Activated CD4-positive, CD25-positive, alpha-beta regulatory T cell (primary cell): Measurements from ENCODE around the gene ARHGAP15.
A peak's percentile ranks its signal among the peaks of the same experiment; 100 is the strongest.

Experiments used
- DNase-seq, 4 experiments: peaks; one replicate each; lab custom pipeline; 2025; lab: John Stamatoyannopoulos, UW

The ARHGAP15 gene

DNA sequence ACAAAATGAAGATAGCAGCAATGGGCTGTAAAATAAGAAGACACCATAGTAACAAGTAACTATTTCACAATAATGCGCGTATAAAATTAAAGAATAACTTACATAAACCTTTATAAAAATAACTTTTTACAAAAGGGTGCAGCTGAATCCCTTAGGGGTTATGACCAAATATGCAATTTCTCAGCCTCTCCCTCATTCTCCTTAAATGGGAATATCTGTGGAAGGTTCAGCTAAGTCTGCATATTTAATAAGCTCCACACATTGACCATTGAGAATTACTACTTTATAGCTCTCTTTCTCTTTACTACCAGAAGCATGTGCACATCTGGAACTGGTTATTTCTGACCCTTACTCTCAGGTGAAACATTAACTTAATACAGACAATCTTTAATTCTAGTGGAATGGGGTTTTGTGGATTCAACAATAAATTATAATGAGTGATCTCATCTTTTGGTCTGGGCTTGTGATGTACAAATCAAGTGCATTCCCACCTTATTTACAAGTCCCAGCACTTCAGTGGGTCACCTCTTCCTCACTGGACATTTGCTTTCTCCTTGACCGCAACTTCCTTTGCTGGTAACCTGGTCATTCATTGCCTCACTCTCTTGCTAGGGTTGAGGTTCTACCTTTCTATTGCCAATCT lies 15.7 kb downstream of the ARHGAP15 start:
- no peak for DNase-seq

DNA sequence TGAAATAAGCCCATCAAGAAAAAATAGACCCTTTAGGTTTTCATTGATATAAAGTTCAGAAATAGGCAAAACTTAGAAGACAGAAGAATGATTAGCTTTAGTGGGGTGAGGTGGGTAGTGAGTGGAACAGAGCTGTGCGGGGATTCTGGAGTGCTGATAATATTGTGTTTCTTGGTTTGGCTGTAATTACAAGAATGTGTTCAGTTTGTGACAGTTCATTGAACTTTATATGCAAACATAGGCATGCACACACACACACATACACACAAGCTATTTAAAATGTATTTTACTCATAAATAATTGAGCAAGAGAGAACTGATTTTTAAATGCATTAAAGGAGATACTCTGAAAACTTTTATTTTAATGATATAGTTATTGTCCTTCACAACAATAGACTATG lies 17.1 kb downstream of the ARHGAP15 start:
- DNase-seq = no peak

DNA sequence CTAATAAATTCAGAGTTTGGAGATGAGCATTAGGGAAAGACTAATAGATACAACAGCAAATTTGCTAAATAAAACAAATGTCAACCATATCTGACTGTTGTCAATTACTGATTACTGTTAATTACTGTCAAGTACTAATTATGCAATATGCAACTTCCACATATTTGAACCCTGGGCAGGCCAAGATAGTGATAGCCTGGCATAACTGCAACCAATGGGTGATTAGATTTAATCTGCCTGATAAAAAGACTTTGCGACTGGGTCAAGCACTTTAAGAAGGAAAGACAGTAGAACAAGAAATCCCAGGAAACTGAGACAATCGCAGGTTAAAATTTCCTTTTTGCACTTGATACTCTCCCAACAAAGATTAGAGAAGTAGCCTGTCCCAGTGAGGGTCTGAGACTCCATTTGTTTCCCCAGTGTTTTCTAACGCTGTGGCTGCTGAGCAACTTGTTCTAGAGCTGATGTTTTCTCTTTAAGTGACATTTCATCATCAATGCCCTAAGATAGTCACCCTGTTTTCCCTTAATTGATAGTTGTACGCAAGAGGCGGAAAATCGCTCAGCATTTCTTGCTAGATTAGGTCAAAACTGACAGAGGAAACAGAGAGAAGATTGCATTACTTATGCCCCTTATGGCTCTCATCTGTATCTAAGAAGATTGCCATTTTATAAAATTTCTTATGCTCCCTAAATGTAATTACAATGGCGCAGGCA lies 17.8 kb downstream of the ARHGAP15 start:
- DNase-seq = no peak

DNA sequence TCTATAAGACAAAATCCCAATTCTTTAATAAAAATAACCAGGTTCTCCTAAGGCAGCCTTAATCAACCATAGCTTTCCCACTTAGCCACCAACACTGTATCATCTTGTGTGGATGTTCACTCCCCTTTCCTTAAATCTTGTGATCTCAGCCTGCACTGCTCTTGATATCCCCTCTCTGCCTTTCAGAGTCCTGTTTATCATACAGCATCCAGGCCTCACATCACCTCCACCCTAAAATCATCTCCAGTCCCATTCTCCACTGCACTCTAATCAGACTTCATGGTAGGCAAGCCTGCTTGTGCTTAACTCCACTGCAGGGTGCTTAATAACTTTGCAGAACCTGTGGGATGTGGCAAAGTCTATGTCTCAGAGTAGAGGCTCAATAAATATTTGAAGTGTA lies 18.8 kb downstream of the ARHGAP15 start:
- DNase-seq = no peak

DNA sequence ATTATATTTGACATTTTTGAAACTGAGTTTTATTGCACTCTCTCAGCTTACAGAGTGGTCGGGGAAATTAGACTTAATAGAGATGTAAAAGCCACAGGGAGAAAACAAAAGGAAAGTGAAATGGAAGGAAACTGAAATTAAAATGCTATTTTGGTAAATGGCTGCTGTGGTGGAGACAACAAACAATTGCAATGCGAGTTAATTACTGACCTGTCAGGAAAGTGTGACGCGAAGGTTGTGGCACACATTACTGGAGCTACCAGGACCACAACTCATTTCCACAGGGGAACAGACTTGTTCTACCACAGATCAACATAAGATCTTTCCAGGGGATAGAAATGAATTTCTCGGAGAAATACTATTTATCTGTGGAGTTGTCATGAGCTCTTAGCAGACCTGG lies 19.5 kb downstream of the ARHGAP15 start:
- DNase-seq = no peak

DNA sequence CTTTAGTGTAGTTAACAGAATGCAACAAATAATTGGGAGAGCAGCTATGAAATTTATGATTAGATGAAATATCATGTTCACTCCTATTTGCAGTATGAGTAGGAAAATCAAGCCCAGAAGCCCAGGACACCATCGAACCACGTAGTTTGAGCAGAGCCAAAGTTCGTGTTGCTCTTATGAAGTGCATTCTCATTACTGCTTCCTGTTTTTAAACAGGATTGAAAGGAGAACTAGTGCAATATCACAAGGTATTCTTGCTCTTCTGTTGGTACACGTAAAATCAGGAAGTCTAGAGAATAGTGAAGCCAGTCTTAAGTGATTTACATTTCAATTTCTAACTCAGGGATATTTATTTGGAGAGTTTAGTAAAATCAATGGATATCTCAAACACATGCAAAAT lies 21.1 kb downstream of the ARHGAP15 start:
- no peak for DNase-seq

DNA sequence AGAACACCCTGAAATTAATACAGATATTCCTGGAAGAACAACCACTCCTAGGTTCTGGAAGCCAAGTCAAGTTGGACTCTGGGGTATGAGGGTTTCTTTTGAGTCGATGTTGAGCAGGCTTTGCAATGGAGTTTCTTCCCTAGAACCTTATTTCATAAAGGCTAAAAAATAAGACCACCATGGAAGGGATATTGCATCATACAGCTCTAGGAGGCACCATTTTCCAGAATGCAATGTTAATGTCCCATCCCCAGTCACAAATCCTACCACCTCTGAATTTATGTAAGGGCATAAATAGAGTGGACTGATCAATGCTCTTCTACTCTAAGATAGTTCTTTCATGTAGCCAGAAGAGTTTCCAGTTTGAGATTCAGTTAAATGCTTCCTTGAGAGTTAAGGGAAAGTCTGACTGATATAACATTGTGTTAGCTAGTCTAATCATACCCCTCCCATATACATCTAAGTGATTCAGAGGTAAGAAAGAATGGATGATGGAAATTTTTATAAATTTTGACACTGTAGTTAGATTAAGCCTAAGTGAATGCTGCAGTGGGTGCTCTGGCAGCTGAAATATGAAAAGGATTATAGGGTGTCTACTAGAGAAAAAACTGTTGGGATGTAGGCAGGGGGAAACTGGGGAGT lies 22.0 kb downstream of the ARHGAP15 start:
- DNase-seq = no peak

DNA sequence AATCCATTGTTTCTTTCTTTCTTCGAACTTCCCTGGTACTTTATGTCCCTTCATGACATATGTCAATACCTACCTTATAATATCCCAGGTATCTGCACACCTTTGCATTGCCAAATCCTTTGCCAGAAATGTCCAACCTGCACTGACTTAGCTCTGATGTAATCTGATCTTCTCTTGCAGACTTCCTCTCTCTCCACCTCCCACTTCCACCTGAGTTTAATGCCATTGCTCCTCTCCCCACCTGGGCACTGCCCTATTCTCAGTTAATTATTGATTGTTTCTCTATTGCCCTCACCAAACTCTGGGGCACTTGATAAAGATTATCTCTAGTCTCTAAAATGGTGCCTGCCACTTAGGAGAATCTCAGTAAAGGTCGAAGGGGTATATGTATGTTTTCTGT lies 23.0 kb downstream of the ARHGAP15 start:
- no peak for DNase-seq

GRCh38 chr2:143152637-143153036 lies 23.4 kb downstream of the ARHGAP15 start:
- DNase-seq = no peak

- no peak for DNase-seq
Measured at GRCh38 chr2:143155661-143156060, 26.4 kb downstream of the ARHGAP15 start.

DNA sequence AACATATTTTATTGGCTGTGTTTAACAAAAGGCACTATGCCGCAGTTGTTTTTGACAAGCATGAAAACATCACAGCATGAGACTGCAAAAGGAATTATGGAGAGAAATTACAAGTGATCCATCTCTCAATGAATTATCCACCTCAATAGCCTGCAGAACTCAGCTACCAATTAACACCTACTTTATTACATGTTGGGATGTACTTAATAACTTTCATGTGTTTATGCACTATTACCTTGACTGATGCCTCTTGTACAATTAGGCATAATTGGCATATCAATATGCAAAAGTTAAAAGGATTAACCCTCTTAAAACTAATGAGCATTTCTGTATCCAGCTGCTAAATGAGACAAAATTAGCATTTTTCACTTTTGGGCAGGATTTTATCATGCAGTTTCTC lies 27.8 kb downstream of the ARHGAP15 start:
- no peak for DNase-seq

DNA sequence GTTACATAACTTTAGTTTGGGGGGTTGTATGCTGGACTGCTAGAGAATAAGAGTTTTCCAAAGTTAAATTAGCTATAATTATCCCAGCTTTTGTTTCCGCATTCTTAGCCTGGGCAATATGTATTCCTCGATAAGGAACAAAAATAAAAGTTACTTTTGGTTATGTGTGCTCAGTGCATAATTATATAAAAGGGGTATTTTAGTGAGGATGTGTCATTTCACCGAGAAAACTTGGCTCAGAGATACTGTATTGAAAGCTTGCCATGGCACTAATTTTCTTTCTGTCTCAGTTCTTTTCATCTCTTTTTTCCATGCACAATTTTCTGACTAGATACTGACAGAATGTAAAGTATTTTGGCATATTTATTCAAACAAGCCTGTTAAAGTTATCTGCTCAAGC lies 28.2 kb downstream of the ARHGAP15 start:
- no peak for DNase-seq

- no peak for DNase-seq
Measured at GRCh38 chr2:143158098-143158497, 28.9 kb downstream of the ARHGAP15 start.

DNA sequence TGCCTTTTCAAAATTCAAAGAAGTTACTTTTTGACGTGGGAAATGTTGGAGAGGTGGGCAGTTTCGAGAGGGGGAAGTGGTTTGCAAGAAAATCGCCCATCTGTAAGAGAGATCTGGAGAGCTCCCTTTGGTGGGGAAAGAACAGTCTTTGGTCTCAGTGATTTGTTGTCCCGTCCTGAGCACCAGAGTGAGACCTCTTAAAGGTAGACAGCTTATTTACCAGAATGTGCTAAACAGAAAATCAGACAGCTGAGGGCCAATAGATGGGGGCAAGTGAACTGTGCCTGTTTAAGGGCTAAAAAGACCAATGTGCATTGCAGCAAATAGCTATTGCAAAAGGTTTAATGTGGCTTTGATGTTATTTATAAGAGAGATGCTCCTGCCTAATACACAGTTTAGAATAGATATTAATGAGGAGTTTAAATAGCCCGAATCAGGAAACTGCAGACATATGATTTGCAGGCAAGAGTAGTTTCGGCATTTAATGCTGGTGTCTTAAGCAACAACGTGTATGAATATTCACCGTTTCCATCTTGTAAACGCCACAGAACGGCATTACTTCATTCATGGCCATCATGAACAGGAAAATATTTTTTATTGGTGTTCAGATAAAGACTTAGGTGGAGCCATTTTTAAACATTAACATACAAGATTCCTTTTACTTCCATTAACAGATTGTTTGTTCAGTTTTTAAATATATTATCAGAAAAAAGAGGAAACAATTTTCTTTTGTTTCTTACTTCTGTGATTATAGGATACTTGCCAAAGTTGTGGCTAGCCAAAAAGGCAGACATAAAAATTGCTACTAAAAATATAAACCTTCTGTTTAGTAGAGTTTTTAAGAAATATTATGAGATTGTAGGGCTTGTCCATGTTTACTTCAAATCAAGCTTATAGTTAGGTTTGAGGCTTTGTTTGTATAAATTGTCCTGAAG lies 29.6 kb downstream of the ARHGAP15 start:
- DNase-seq = no peak

- no peak for DNase-seq
Measured at GRCh38 chr2:143159486-143159840, 30.2 kb downstream of the ARHGAP15 start.

GRCh38 chr2:143160732-143161707 lies 31.8 kb downstream of the ARHGAP15 start:
- no peak for DNase-seq

- DNase-seq = peak in 2 of 4 experiments; percentile 31 to 33
Measured at GRCh38 chr2:143162123-143162837, 33.1 kb downstream of the ARHGAP15 start.

DNA sequence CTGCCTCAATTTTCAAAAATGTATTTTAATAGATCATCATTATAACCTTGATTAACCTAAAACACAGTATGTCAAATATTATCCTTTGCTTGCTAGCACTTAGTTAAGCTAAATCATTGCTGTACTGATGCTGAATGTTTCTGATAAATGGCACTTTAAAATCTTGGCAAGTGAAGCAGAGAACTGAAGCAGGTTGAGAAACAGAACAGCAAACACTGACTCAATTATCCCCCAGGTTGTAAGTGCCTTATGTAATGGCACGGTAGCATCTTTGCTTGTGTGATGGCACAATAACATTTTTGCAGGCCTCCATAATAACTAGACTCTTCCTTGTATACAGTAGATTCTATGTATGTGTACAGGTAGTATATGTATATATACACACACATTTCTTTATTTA lies 33.8 kb downstream of the ARHGAP15 start:
- DNase-seq = no peak

GRCh38 chr2:143163499-143163898 lies 34.3 kb downstream of the ARHGAP15 start:
- no peak for DNase-seq

DNA sequence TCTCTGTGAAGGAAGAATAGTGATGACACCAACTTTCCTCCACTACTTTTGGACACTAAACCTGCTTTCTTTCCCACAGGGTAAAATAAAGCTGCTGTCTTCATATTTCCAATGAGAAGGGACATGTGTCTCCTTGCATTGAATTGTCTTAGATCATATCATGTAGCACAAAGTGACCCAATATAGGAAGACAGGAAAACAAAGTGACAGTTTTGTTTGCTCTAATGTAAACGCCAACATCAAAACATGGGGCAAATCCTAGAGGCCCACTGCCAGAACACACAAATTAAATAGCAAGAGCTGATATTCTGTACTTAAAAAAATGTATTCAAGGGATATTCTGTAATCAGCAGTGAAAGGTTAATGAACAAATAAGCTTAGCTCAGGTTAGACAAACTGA lies 36.1 kb downstream of the ARHGAP15 start:
- no peak for DNase-seq

DNA sequence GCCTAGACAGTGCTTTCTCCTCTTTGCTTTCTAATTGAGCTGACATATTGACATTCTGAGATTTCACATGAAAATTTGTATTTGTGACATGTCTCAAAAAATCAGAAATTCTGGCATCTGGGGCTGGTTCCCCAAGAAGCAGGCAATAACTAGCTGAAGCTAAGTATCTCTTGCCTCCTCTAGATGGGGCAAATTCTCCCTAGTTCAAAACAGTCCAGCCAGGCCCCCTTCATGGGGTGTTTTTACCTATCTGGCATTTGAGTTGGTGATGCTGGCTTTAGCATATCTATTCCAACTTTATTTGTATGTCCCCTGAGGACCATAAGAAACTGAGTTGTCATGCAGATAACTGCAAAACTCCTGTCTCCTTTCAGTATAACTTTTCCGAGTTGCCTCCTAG lies 39.9 kb downstream of the ARHGAP15 start:
- no peak for DNase-seq
